HepG2 (cell line): ENCODE data around the gene MYO1B. TPM values are rescaled to one million over a fixed set of nuclear protein-coding genes. Genes with fewer than 3 reads are reported as not detected.
A peak's percentile ranks its signal among the peaks of the same experiment; 100 is the strongest.

ENCODE experiments used
- AHR ChIP-seq: IDR thresholded peaks from 2 replicates; pipeline ENCODE4 v1.6.1; 2018; ENCODE audit warnings: missing genetic modification reagents, missing compliant biosample characterization
- ATF1 ChIP-seq: IDR thresholded peaks from 2 replicates; pipeline ENCODE4 v1.6.1; 2016; ENCODE audit warnings: mild to moderate bottlenecking, control low read depth
- ETS1 ChIP-seq: sonication (generic); formaldehyde crosslinking; IDR thresholded peaks from 2 replicates; pipeline ENCODE4 v1.4.0; 2020; ENCODE audit warnings: missing genetic modification reagents
- GABPB1 ChIP-seq: IDR thresholded peaks from 2 replicates; pipeline ENCODE4 v1.6.1; 2016; ENCODE audit warnings: mild to moderate bottlenecking, missing genetic modification reagents, moderate library complexity, missing compliant biosample characterization
- HDAC2 ChIP-seq: sonication (generic); formaldehyde crosslinking; IDR thresholded peaks from 2 replicates; pipeline ENCODE4 v1.4.0; 2020; ENCODE audit warnings: missing genetic modification reagents
- HOXA7 ChIP-seq: sonication (generic); formaldehyde crosslinking; IDR thresholded peaks from 2 replicates; pipeline ENCODE4 v1.8.1; 2022; ENCODE audit warnings: mild to moderate bottlenecking, missing genetic modification reagents, moderate library complexity
- POGK ChIP-seq: sonication (generic); formaldehyde crosslinking; conservative IDR thresholded peaks from 2 replicates; pipeline ENCODE4 v1.8.0; 2022; ENCODE audit warnings: mild to moderate bottlenecking, moderate library complexity, missing genetic modification reagents
- RERE ChIP-seq: IDR thresholded peaks from 2 replicates; pipeline ENCODE4 v1.6.1; 2016; ENCODE audit warnings: low read depth, missing genetic modification reagents, missing compliant biosample characterization
- SRF ChIP-seq: IDR thresholded peaks from 2 replicates; pipeline ENCODE4 v1.6.1; 2011; ENCODE audit warnings: mild to moderate bottlenecking, low read depth, low read length, moderate library complexity
- TERF1 ChIP-seq: sonication (generic); formaldehyde crosslinking; IDR thresholded peaks from 2 replicates; pipeline ENCODE4 v1.8.0; 2022; ENCODE audit warnings: mild to moderate bottlenecking, missing genetic modification reagents, moderate library complexity
- THAP11 ChIP-seq: IDR thresholded peaks from 2 replicates; pipeline ENCODE4 v1.6.1; 2016; ENCODE audit warnings: missing biosample characterization, missing genetic modification reagents
- ZFP36L2 ChIP-seq: sonication (generic); formaldehyde crosslinking; IDR thresholded peaks from 2 replicates; pipeline ENCODE4 v1.4.0; 2020; ENCODE audit warnings: missing genetic modification reagents
- ZGPAT ChIP-seq: IDR thresholded peaks from 2 replicates; pipeline ENCODE4 v1.6.1; 2016; ENCODE audit warnings: mild to moderate bottlenecking
- ZKSCAN1 ChIP-seq: fragments of 150-350 bp; IDR thresholded peaks from 2 replicates; pipeline ENCODE4 v1.6.1; 2014; ENCODE audit warnings: low read length
- ZNF3 ChIP-seq: IDR thresholded peaks from 2 replicates; pipeline ENCODE4 v1.7.0; 2017; ENCODE audit warnings: inconsistent platforms
- ZNF329 ChIP-seq: sonication (generic); formaldehyde crosslinking; IDR thresholded peaks from 2 replicates; pipeline ENCODE4 v1.9.0; 2021; ENCODE audit warnings: low read depth, mild to moderate bottlenecking, missing genetic modification reagents
- ZNF576 ChIP-seq: sonication (generic); formaldehyde crosslinking; IDR thresholded peaks from 2 replicates; pipeline ENCODE4 v1.4.0; 2020; ENCODE audit warnings: mild to moderate bottlenecking, missing genetic modification reagents
- polyA plus RNA-seq, 8 experiments: library from polyadenylated mRNA; depleted of rRNA in 3 of 8; stranded (reverse) in 7 of 8; unstranded in 1 of 8; fragments of >200 nt; fragmentation: Illumina TruSeq in 4 of 8; extraction: Trizol in 4 of 8; gene quantifications; 2 replicates each; pipeline versions ENCODE4 v1.2.1 to v1.2.3, GENCODE V29; 2011 to 2016; ENCODE audit warnings: low read depth in 4 of 8, missing spikeins in 1 of 8, mixed read lengths in 1 of 8; ENCODE audit not compliant: insufficient read depth in 1 of 8
- total RNA-seq, 5 experiments: library from RNA; depleted of rRNA; stranded (reverse); fragments of >200 nt; fragmentation: Illumina TruSeq; extraction: Trizol; gene quantifications; 2 replicates each; pipeline ENCODE4 v1.2.3, GENCODE V29; 2016; ENCODE audit warnings: low read depth in 1 of 5

The MYO1B gene
- total and polyA plus RNA-seq, 2 of the 13 experiments (the other 11 are each of a cell fraction or from before 2014, with no cell fraction given), result 36.9 to 89.8 TPM

- 0 out of 2 replicates have a peak, but pooled peaks have one; percentile 66 for TF ChIP-seq TERF1 (CRISPR knock-in tag)
- peak; percentile 24; the same call in 1 of the 2 replicates for TF ChIP-seq ZGPAT
- no peak for TF ChIP-seq HOXA7 (CRISPR knock-in tag)
- TF ChIP-seq THAP11 (CRISPR knock-in tag), result peak; percentile 79
- peak; percentile 67 for TF ChIP-seq GABPB1 (CRISPR knock-in tag)
- no peak for TF ChIP-seq AHR (CRISPR knock-in tag)
- peak; percentile 58; the same call in 1 of the 2 replicates for TF ChIP-seq ZNF329 (CRISPR knock-in tag)
- no peak for TF ChIP-seq ATF1 (CRISPR knock-in tag)
- TF ChIP-seq ZFP36L2, result no peak
- peak; percentile 92 for TF ChIP-seq POGK (CRISPR knock-in tag)
- 0 out of 2 replicates have a peak, but pooled peaks have one; percentile 25 for TF ChIP-seq ETS1 (CRISPR knock-in tag)
- no peak for TF ChIP-seq SRF
- TF ChIP-seq RERE (CRISPR knock-in tag), result peak; percentile 67; the same call in 1 of the 2 replicates
- no peak for TF ChIP-seq ZNF3 (CRISPR knock-in tag)
- no peak for TF ChIP-seq ZNF576 (CRISPR knock-in tag)
- TF ChIP-seq HDAC2 (CRISPR knock-in tag), result peak; percentile 75; the same call in 1 of the 2 replicates
- TF ChIP-seq ZKSCAN1, result no peak
Observed at GRCh38 chr2:191245046-191245868, at the start of gene MYO1B (continued).
